ENCODE measurements around the gene NFATC2IP. TPM values are rescaled to one million over a fixed set of nuclear protein-coding genes. Genes with fewer than 3 reads are reported as not detected.
"Not testable (repeated sequence)": the region's sequence is repeated elsewhere in the genome, so short reads cannot be mapped to it uniquely, and the experiment has no call there.

NFATC2IP gene
- total RNA-seq, 2 experiments from 2014 or later: 57.7 to 64.6 TPM

- no peaks in the 10 kb centered on the region for H3K27me3 Mint-ChIP-seq
- H3K4me3 Mint-ChIP-seq: no peak overlapping the region
- POLR2A ChIA-PET: interaction anchor here (0.6 kb wide), 1 partner anchor 1055 kb away, joined by 3 read pairs; no protein-coding TSS in a partner anchor
- peaks cover 31% of the 10 kb centered on the region for H3K4me1 Mint-ChIP-seq (ENCODE audit: low read depth)
- CTCF ChIA-PET: interaction anchor here (0.7 to 4.1 kb wide), 10 partner anchors 9 to 131 kb away, joined by 3 to 31 read pairs (median 4); partner anchors contain the start of genes LAT, NFATC2IP and TUFM
- DNase-seq: no peak
- H3K27ac Mint-ChIP-seq: no peak overlapping the region
- intact Hi-C loops (cut with micrococcal nuclease): no loop called here
- peaks cover 17% of the 10 kb centered on the region for H3K36me3 Mint-ChIP-seq
- H3K9me3 Mint-ChIP-seq: peaks cover 5% of the 10 kb centered on the region
Measured at GRCh38 chr16:28977703-28978662, 27.2 kb downstream of the NFATC2IP start.

GRCh38 chr16:28980330-28980729 lies 29.6 kb downstream of the NFATC2IP start:
- CTCF ChIA-PET: interaction anchor here (1.4 to 1.7 kb wide), 2 partner anchors 41 to 51 kb away, joined by 4 to 6 read pairs; no protein-coding TSS in a partner anchor
- POLR2A ChIA-PET; H3K27ac Mint-ChIP-seq; H3K9me3 Mint-ChIP-seq; DNase-seq; intact Hi-C loops (cut with micrococcal nuclease); H3K4me3 Mint-ChIP-seq; H3K27me3 Mint-ChIP-seq: not testable (repeated sequence)
- Mint-ChIP-seq H3K36me3 (peaks cover 33% of the 10 kb centered on the region), H3K4me1 (ENCODE audit: low read depth) (peaks cover 40% of the 10 kb centered on the region)

- CTCF ChIA-PET: interaction anchor here (0.6 to 1.7 kb wide), 5 partner anchors 36 to 50 kb away, joined by 3 to 6 read pairs (median 3); no protein-coding TSS in a partner anchor
- H3K27me3 Mint-ChIP-seq: no peaks in the 10 kb centered on the region
- intact Hi-C loops (cut with micrococcal nuclease): no loop called here
- peaks cover 34% of the 10 kb centered on the region for H3K4me1 Mint-ChIP-seq (ENCODE audit: low read depth)
- POLR2A ChIA-PET: no interaction called here
- H3K36me3 Mint-ChIP-seq: peaks cover 39% of the 10 kb centered on the region
- H3K4me3 Mint-ChIP-seq: no peak overlapping the region
- peaks cover 5% of the 10 kb centered on the region for H3K9me3 Mint-ChIP-seq
- H3K27ac Mint-ChIP-seq: no peak overlapping the region
- no peak for DNase-seq
Measured at GRCh38 chr16:28980929-28981328, 30.2 kb downstream of the NFATC2IP start.

- intact Hi-C loops (cut with micrococcal nuclease): no loop called here
- H3K4me3 Mint-ChIP-seq: no peak overlapping the region
- no peaks in the 10 kb centered on the region for H3K27me3 Mint-ChIP-seq
- no peak overlapping the region for H3K27ac Mint-ChIP-seq
- DNase-seq: peak; percentile 70
- peaks cover 5% of the 10 kb centered on the region for H3K9me3 Mint-ChIP-seq
- H3K4me1 Mint-ChIP-seq (ENCODE audit: low read depth): peaks cover 28% of the 10 kb centered on the region
- ChIA-PET POLR2A (no interaction called here), CTCF (interaction anchor here (0.6 to 1.7 kb wide), 5 partner anchors 36 to 50 kb away, joined by 3 to 6 read pairs (median 3); no protein-coding TSS in a partner anchor)
- H3K36me3 Mint-ChIP-seq: peaks cover 45% of the 10 kb centered on the region
Measured at GRCh38 chr16:28981517-28981916, 30.8 kb downstream of the NFATC2IP start.

GRCh38 chr16:28982418-28982817 lies 31.7 kb downstream of the NFATC2IP start:
- Mint-ChIP-seq H3K27ac (no peak overlapping the region), H3K27me3 (no peaks in the 10 kb centered on the region), H3K4me1 (ENCODE audit: low read depth) (peaks cover 28% of the 10 kb centered on the region), H3K36me3 (peaks cover 53% of the 10 kb centered on the region), H3K9me3 (peaks cover 9% of the 10 kb centered on the region), H3K4me3 (no peak overlapping the region)
- CTCF ChIA-PET: interaction anchor here (1.0 to 1.2 kb wide), 2 partner anchors 9 to 92 kb away, joined by 3 read pairs; no protein-coding TSS in a partner anchor
- POLR2A ChIA-PET: interaction anchor here (0.8 kb wide), 1 partner anchor 9 kb away, joined by 3 read pairs; no protein-coding TSS in a partner anchor
- intact Hi-C loops (cut with micrococcal nuclease): no loop called here
- DNase-seq: no peak

GRCh38 chr16:28982949-28983348 lies 32.2 kb downstream of the NFATC2IP start:
- POLR2A ChIA-PET: interaction anchor here (0.8 kb wide), 1 partner anchor 9 kb away, joined by 3 read pairs; no protein-coding TSS in a partner anchor
- Mint-ChIP-seq H3K27ac (no peak overlapping the region), H3K9me3 (peaks cover 12% of the 10 kb centered on the region), H3K4me1 (ENCODE audit: low read depth) (peaks cover 30% of the 10 kb centered on the region), H3K36me3 (peaks cover 58% of the 10 kb centered on the region), H3K27me3 (no peaks in the 10 kb centered on the region), H3K4me3 (no peak overlapping the region)
- CTCF ChIA-PET: interaction anchor here (1.0 to 1.2 kb wide), 2 partner anchors 10 to 92 kb away, joined by 3 read pairs; no protein-coding TSS in a partner anchor
- intact Hi-C loops (cut with micrococcal nuclease): no loop called here
- DNase-seq: no peak

GRCh38 chr16:28983644-28984043 lies 32.9 kb downstream of the NFATC2IP start:
- H3K27me3 Mint-ChIP-seq: no peaks in the 10 kb centered on the region
- DNase-seq: no peak
- POLR2A ChIA-PET: interaction anchor here (1.3 kb wide), 1 partner anchor 10 kb away, joined by 4 read pairs; the partner anchor contains the start of gene SPNS1
- H3K9me3 Mint-ChIP-seq: peaks cover 12% of the 10 kb centered on the region
- CTCF ChIA-PET: interaction anchor here (1.2 kb wide), 1 partner anchor 91 kb away, joined by 3 read pairs; no protein-coding TSS in a partner anchor
- peak overlapping the region; percentile 94 for H3K27ac Mint-ChIP-seq
- peaks cover 28% of the 10 kb centered on the region for H3K4me1 Mint-ChIP-seq (ENCODE audit: low read depth)
- intact Hi-C loops (cut with micrococcal nuclease): no loop called here
- H3K4me3 Mint-ChIP-seq: peak overlapping the region; percentile 43
- H3K36me3 Mint-ChIP-seq: peaks cover 61% of the 10 kb centered on the region

GRCh38 chr16:28984091-28984490 lies 33.4 kb downstream of the NFATC2IP start:
- H3K27ac Mint-ChIP-seq: peak overlapping the region; percentile 94
- peaks cover 12% of the 10 kb centered on the region for H3K9me3 Mint-ChIP-seq
- no peak for DNase-seq
- H3K27me3 Mint-ChIP-seq: no peaks in the 10 kb centered on the region
- CTCF ChIA-PET: interaction anchor here (0.8 kb wide), 1 partner anchor 824 kb away, joined by 3 read pairs; no protein-coding TSS in a partner anchor
- H3K4me3 Mint-ChIP-seq: peak overlapping the region; percentile 100
- H3K4me1 Mint-ChIP-seq (ENCODE audit: low read depth): peaks cover 33% of the 10 kb centered on the region
- POLR2A ChIA-PET: interaction anchor here (1.3 kb wide), 2 partner anchors 10 to 91 kb away, joined by 3 to 4 read pairs; partner anchors contain the start of gene SPNS1
- H3K36me3 Mint-ChIP-seq: peaks cover 66% of the 10 kb centered on the region
- intact Hi-C loops (cut with micrococcal nuclease): no loop called here

- peaks cover 72% of the 10 kb centered on the region for H3K36me3 Mint-ChIP-seq
- intact Hi-C loops (cut with micrococcal nuclease): loop anchor here (1.0 kb wide), 1 partner anchor 10 kb away; the partner anchor contains the start of gene SPNS1
- H3K4me1 Mint-ChIP-seq (ENCODE audit: low read depth): peaks cover 39% of the 10 kb centered on the region
- no peaks in the 10 kb centered on the region for H3K27me3 Mint-ChIP-seq
- ChIA-PET CTCF (interaction anchor here (0.8 to 4.9 kb wide), 4 partner anchors 7 to 824 kb away, joined by 3 to 31 read pairs (median 3); partner anchors contain the start of gene SPNS1), POLR2A (interaction anchor here (0.6 to 1.6 kb wide), 5 partner anchors 11 to 91 kb away, joined by 3 to 10 read pairs (median 4); partner anchors contain the start of gene SPNS1)
- peak within 1 kb of the TSS; percentile 100 for H3K4me3 Mint-ChIP-seq
- H3K9me3 Mint-ChIP-seq: peaks cover 12% of the 10 kb centered on the region
- peak within 1 kb of the TSS; percentile 98 for H3K27ac Mint-ChIP-seq
- peak; percentile 89 for DNase-seq
Measured at GRCh38 chr16:28984619-28985135, 33.9 kb downstream of the NFATC2IP start, which contains the start of gene LAT. LAT (plus strand) TSS chr16:28985052; CDS start chr16:28985418, 366 bp downstream.

GRCh38 chr16:28985211-28986041 lies 34.7 kb downstream of the NFATC2IP start:
- peak; percentile 44 for DNase-seq
- intact Hi-C loops (cut with micrococcal nuclease): loop anchor here (1.0 kb wide), 1 partner anchor 11 kb away; the partner anchor contains the start of gene SPNS1
- Mint-ChIP-seq H3K27ac (peak overlapping the region; percentile 98), H3K4me1 (ENCODE audit: low read depth) (peaks cover 46% of the 10 kb centered on the region), H3K9me3 (peaks cover 12% of the 10 kb centered on the region), H3K36me3 (peaks cover 78% of the 10 kb centered on the region), H3K27me3 (no peaks in the 10 kb centered on the region), H3K4me3 (peak overlapping the region; percentile 100)
- POLR2A ChIA-PET: interaction anchor here (0.6 to 1.6 kb wide), 5 partner anchors 11 to 90 kb away, joined by 3 to 10 read pairs (median 4); partner anchors contain the start of gene SPNS1
- CTCF ChIA-PET: interaction anchor here (0.5 to 4.9 kb wide), 6 partner anchors 8 to 823 kb away, joined by 3 to 31 read pairs (median 3); partner anchors contain the start of gene SPNS1

All from activated CD4-positive, alpha-beta memory T cell treated with anti-CD3 and anti-CD28 coated beads for 36 hours (primary cell).